Panc1 (cell line): ENCODE measurements around the gene RPS15A. TPM values are rescaled to one million over a fixed set of nuclear protein-coding genes. Genes with fewer than 3 reads are reported as not detected.

Experiments used
- ATAC-seq: fragments of 200-7000 bp; cut with Tn5 transposase; 2 replicates; pipeline ENCODE4 v1.9.1; 2020; ENCODE audit warnings: mild to moderate bottlenecking, moderate library complexity
- BruUV-seq: library from RNA; stranded (reverse); fragments of 400-500 nt; replicated peaks from 2 replicates; lab custom pipeline; 2021; lab: Mats Ljungman, UMichigan
- CTCF ChIA-PET: fragments of 300-600 bp; sonication (Branson Sonifier 250); formaldehyde crosslinking; loops from one replicate; lab custom pipeline; 2022; ENCODE audit warnings: antibody characterized with exemption; lab: Charles Lee
- POLR2A ChIA-PET: fragments of 300-600 bp; sonication (Branson Sonifier 250); formaldehyde crosslinking; loops from one replicate; lab custom pipeline; 2022; ENCODE audit warnings: antibody characterized with exemption; lab: Charles Lee
- DNase-seq: peaks from one replicate; pipeline ENCODE4 v3.0.0-alpha.2; 2010; ENCODE audit warnings: low read depth, low spot score
- H3K27ac ChIP-seq: 2 replicates; pipeline ENCODE4 v1.5.1; 2011; ENCODE audit warnings: mild to moderate bottlenecking, low read length, inconsistent platforms
- H3K27me3 ChIP-seq: fragments of 200-500 bp; sonication (Bioruptor generic); 2 replicates; pipeline ENCODE4 v1.6.0; 2014; ENCODE audit warnings: low read length, inconsistent platforms; ENCODE audit not compliant: control insufficient read depth, insufficient read depth
- H3K36me3 ChIP-seq: fragments of 200-500 bp; sonication (Bioruptor generic); 2 replicates; pipeline ENCODE4 v1.5.1; 2014; ENCODE audit warnings: inconsistent platforms, mild to moderate bottlenecking, low read length, moderate library complexity; ENCODE audit not compliant: control insufficient read depth, insufficient read depth
- H3K4me1 ChIP-seq: 2 replicates; pipeline ENCODE4 v1.5.1; 2011; ENCODE audit warnings: inconsistent platforms, mild to moderate bottlenecking, low read length, moderate library complexity; ENCODE audit not compliant: control insufficient read depth, insufficient read depth
- H3K4me3 ChIP-seq, 2 experiments: 2 replicates each; pipeline ENCODE4 v1.5.1; 2011 to 2012; ENCODE audit warnings: low read depth in 2 of 2, low read length in 2 of 2, mild to moderate bottlenecking in 2 of 2, inconsistent platforms in 1 of 2, moderate library complexity in 1 of 2
- H3K9me3 ChIP-seq: fragments of 200-500 bp; sonication (Bioruptor generic); 2 replicates; pipeline ENCODE4 v1.5.1; 2014; ENCODE audit warnings: low read depth, mild to moderate bottlenecking, inconsistent platforms, low read length, moderate library complexity; ENCODE audit not compliant: control insufficient read depth, insufficient read depth
- POLR2AphosphoS5 ChIP-seq: IDR thresholded peaks from 2 replicates; pipeline ENCODE4 v1.6.1; 2012; ENCODE audit warnings: mild to moderate bottlenecking, low read depth, low read length, moderate library complexity
- SIN3A ChIP-seq: IDR thresholded peaks from 2 replicates; pipeline ENCODE4 v1.6.1; 2012; ENCODE audit warnings: low read depth, mild to moderate bottlenecking, low read length, moderate library complexity, borderline replicate concordance; ENCODE audit not compliant: insufficient read depth
- TCF7L2 ChIP-seq: IDR thresholded peaks from 2 replicates; pipeline ENCODE4 v1.6.1; 2011; ENCODE audit warnings: mild to moderate bottlenecking, low read depth, low read length, inconsistent platforms
- in situ Hi-C: cut with HindIII; loops from 2 replicates; pipeline ENCODE4 v1.10.0; 2016; ENCODE audit warnings: low sequenced_read_pairs, low pct_unique_long_range_greater_than_20kb
- intact Hi-C: fragments of 100-400 bp; cut with micrococcal nuclease; formaldehyde crosslinking; loops from one replicate; pipeline ENCODE4 v1.10.0; 2022; ENCODE audit not compliant: unreplicated experiment
- total RNA-seq: library from RNA; stranded (reverse); gene quantifications from one replicate; pipeline ENCODE4 v1.2.1, GENCODE V29; 2021; ENCODE audit not compliant: unreplicated experiment
- TF ChIP-seq, protein P1 (sequence below): fragments of 450-650 bp; IDR thresholded peaks from 2 replicates; pipeline ENCODE4 v1.5.1; 2017; ENCODE audit warnings: mild to moderate bottlenecking
- TF ChIP-seq, protein P2 (sequence below), 2 experiments: IDR thresholded peaks; 2 replicates each; pipeline ENCODE4 v1.6.1; 2011 to 2012; ENCODE audit warnings: low read depth in 2 of 2, control low read depth in 1 of 2, low read length in 1 of 2, mild to moderate bottlenecking in 1 of 2, moderate library complexity in 1 of 2; ENCODE audit not compliant: insufficient read depth in 1 of 2

The RPS15A gene
- total RNA-seq, 1 experiment from 2014 or later: 1,366 TPM

DNA sequence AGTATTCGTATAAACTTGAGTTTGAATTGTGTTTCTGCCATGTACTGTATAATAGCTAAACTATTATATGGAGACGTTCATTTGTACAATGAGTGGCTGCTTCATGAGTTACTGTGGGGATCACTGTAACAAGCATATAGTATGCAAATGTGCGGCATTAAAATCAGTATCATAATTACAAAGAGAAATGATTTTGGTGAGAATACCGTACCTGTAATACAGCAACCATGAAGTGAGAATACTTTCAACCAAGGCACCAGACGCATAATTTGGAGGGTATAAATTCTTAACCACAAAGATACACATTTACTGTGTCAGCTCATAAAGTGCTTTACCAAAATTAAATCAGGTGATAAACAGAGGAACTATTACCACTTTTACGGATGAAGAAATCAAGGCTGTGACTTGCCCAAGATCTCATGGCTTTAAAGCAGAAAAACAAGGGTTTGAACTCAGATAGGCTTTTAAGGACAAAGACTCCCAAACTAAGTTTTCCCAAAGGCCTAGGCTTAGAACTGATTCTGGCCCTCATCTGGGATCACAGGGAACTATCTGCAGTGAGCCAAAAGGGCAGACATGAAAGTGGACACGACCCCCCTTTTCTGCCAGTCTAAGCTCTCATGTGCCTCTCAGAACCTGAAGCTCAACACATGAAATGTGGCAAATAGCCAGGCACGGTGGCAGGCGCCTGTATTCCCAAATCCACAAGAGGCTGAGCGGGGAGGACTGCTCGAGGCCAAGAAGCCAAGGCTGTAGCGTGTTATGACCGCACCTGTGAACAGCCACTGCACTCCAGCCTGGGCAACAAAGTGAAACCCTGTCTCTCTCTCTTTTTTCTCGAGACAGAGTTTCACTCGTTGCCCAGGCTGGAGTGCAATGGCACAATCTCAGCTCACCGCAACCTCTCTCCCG lies 6.4 kb downstream of the RPS15A start:
- CTCF ChIA-PET: no interaction called here
- BruUV-seq: TSS peak; percentile 4

DNA sequence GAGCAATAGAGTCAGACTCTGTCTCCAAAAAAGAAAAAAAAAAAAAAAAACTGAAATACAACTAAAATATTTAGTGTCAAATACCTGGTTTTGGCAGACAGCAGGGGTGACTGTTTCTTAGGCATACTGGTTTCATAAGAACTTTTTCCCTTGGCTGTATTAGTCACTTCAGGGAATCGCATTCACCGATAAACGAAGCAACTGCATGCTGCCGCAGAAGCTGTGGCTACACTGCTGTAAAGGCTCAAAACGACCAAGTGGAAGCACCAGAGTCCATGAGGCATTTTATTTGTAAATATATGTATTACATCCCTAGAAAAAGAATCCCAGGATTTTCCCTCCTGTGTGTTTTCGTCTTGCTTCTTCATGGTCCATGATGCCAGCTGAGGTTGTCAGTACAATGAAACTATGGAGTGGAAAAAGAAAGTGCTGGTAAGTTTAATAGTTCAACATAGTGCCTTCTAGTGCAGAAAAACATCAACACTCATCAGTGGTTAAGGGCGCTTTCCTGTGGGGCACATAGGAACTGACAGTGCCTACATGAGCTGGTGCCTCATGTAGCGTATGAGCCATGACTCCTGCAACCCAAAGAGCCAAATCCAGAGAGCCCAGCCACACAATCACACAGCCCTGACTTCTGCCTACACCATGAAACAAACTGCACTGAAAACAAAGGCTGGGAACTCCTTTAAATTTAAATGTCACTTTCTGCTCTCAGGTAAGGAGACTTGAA lies 7.3 kb downstream of the RPS15A start:
- BruUV-seq: no TSS peak
- POLR2A ChIA-PET: no interaction called here

More for the DNA sequence above, 6.4 kb downstream of the RPS15A start:
- Histone ChIP-seq H3K9me3 (no peaks in the 10 kb centered on the region), H3K4me3 (no peak overlapping the region), H3K27me3 (no peaks in the 10 kb centered on the region), H3K36me3 (peaks cover 40% of the 10 kb centered on the region), H3K4me1 (peaks cover 23% of the 10 kb centered on the region), H3K27ac (no peak overlapping the region)
- intact Hi-C loops: no loop called here
- in situ Hi-C loops: no loop called here
- POLR2A ChIA-PET: interaction anchor here (1.1 kb wide), 1 partner anchor 11 kb away, joined by 3 read pairs; no protein-coding TSS in a partner anchor
- TF ChIP-seq POLR2AphosphoS5: no peak
- TF ChIP-seq SIN3A: no peak
- TF ChIP-seq, protein P1, sequence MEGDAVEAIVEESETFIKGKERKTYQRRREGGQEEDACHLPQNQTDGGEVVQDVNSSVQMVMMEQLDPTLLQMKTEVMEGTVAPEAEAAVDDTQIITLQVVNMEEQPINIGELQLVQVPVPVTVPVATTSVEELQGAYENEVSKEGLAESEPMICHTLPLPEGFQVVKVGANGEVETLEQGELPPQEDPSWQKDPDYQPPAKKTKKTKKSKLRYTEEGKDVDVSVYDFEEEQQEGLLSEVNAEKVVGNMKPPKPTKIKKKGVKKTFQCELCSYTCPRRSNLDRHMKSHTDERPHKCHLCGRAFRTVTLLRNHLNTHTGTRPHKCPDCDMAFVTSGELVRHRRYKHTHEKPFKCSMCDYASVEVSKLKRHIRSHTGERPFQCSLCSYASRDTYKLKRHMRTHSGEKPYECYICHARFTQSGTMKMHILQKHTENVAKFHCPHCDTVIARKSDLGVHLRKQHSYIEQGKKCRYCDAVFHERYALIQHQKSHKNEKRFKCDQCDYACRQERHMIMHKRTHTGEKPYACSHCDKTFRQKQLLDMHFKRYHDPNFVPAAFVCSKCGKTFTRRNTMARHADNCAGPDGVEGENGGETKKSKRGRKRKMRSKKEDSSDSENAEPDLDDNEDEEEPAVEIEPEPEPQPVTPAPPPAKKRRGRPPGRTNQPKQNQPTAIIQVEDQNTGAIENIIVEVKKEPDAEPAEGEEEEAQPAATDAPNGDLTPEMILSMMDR: no peak
- TF ChIP-seq, protein P2, sequence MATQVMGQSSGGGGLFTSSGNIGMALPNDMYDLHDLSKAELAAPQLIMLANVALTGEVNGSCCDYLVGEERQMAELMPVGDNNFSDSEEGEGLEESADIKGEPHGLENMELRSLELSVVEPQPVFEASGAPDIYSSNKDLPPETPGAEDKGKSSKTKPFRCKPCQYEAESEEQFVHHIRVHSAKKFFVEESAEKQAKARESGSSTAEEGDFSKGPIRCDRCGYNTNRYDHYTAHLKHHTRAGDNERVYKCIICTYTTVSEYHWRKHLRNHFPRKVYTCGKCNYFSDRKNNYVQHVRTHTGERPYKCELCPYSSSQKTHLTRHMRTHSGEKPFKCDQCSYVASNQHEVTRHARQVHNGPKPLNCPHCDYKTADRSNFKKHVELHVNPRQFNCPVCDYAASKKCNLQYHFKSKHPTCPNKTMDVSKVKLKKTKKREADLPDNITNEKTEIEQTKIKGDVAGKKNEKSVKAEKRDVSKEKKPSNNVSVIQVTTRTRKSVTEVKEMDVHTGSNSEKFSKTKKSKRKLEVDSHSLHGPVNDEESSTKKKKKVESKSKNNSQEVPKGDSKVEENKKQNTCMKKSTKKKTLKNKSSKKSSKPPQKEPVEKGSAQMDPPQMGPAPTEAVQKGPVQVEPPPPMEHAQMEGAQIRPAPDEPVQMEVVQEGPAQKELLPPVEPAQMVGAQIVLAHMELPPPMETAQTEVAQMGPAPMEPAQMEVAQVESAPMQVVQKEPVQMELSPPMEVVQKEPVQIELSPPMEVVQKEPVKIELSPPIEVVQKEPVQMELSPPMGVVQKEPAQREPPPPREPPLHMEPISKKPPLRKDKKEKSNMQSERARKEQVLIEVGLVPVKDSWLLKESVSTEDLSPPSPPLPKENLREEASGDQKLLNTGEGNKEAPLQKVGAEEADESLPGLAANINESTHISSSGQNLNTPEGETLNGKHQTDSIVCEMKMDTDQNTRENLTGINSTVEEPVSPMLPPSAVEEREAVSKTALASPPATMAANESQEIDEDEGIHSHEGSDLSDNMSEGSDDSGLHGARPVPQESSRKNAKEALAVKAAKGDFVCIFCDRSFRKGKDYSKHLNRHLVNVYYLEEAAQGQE (IDR thresholded peaks at IDR 0.05; ENCODE audit: insufficient read depth in 1 of 2, low read depth in 2 of 2, low read length in 1 of 2): no peak
- no peak for TF ChIP-seq TCF7L2
- ATAC-seq (no peak), DNase-seq (no peak)

More for the DNA sequence above, 7.3 kb downstream of the RPS15A start:
- peaks cover 35% of the 10 kb centered on the region for H3K36me3 ChIP-seq
- H3K27me3 ChIP-seq: no peaks in the 10 kb centered on the region
- no peak for DNase-seq
- peaks cover 15% of the 10 kb centered on the region for H3K4me1 ChIP-seq
- CTCF ChIA-PET: no interaction called here
- TF ChIP-seq POLR2AphosphoS5 (no peak), SIN3A (no peak), TCF7L2 (no peak)
- TF ChIP-seq, protein P1: no peak
- TF ChIP-seq, protein P2 (IDR thresholded peaks at IDR 0.05; ENCODE audit: insufficient read depth in 1 of 2, low read depth in 2 of 2, low read length in 1 of 2): no peak
- intact Hi-C loops: no loop called here
- H3K27ac ChIP-seq: no peak overlapping the region
- no peak for ATAC-seq
- in situ Hi-C loops: no loop called here
- H3K9me3 ChIP-seq: no peaks in the 10 kb centered on the region
- no peak overlapping the region for H3K4me3 ChIP-seq
